Ovary (tissue), 3 donors: Measurements from ENCODE around the gene LDB2.

Experiments
- EP300 ChIP-seq: sonication (generic); formaldehyde crosslinking; IDR thresholded peaks from one replicate; pipeline ENCODE4 v1.6.1; 2017; ENCODE audit warnings: antibody characterized with exemption
- POLR2A ChIP-seq: fragments of 450-650 bp; IDR thresholded peaks from one replicate; pipeline ENCODE4 v1.6.1; 2017; ENCODE audit warnings: antibody characterized with exemption, mild to moderate bottlenecking, moderate library complexity
- TF ChIP-seq, protein P1 (sequence below), 3 donors: fragments of 450-650 bp in 2 of 3; fragments of 200-600 bp in 1 of 3; IDR thresholded peaks; one replicate each; pipeline versions ENCODE4 v1.5.1 to v1.8.0; 2016 to 2022; ENCODE audit warnings: antibody characterized with exemption in 3 of 3, mild to moderate bottlenecking in 1 of 3
- donor health status: DM: no; HTN: no; CAD: no.

GRCh38 chr4:16887887-16888286 is 10.6 kb downstream of the LDB2 start:
- TF ChIP-seq, protein P1, sequence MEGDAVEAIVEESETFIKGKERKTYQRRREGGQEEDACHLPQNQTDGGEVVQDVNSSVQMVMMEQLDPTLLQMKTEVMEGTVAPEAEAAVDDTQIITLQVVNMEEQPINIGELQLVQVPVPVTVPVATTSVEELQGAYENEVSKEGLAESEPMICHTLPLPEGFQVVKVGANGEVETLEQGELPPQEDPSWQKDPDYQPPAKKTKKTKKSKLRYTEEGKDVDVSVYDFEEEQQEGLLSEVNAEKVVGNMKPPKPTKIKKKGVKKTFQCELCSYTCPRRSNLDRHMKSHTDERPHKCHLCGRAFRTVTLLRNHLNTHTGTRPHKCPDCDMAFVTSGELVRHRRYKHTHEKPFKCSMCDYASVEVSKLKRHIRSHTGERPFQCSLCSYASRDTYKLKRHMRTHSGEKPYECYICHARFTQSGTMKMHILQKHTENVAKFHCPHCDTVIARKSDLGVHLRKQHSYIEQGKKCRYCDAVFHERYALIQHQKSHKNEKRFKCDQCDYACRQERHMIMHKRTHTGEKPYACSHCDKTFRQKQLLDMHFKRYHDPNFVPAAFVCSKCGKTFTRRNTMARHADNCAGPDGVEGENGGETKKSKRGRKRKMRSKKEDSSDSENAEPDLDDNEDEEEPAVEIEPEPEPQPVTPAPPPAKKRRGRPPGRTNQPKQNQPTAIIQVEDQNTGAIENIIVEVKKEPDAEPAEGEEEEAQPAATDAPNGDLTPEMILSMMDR (IDR thresholded peaks at IDR 0.05) = no peak
- TF ChIP-seq POLR2A (no peak), EP300 (no peak)
